CD8-positive, alpha-beta memory T cell (primary cell): ENCODE data around the gene FAM47E. TPM values are rescaled to one million over a fixed set of nuclear protein-coding genes. Genes with fewer than 3 reads are reported as not detected.

Source experiments
- CTCF ChIA-PET: fragments of 350-600 bp; sonication (Branson Sonifier 250); formaldehyde crosslinking; loops from one replicate; lab custom pipeline; 2021; ENCODE audit warnings: antibody characterized with exemption; lab: Charles Lee
- POLR2A ChIA-PET: fragments of 350-600 bp; sonication (Branson Sonifier 250); formaldehyde crosslinking; loops from one replicate; lab custom pipeline; 2021; ENCODE audit warnings: antibody characterized with exemption; lab: Charles Lee
- DNase-seq, 5 donors: peaks; one replicate each; pipeline versions ENCODE4 v3.0.0 to v3.0.0-alpha.2; 2020 to 2022; ENCODE audit warnings: mixed read lengths in 1 of 5
- H3K27ac ChIP-seq: one replicate; pipeline ENCODE4 v1.7.0; 2013; ENCODE audit warnings: low read depth, mild to moderate bottlenecking, low read length, moderate library complexity
- H3K27me3 ChIP-seq: 2 replicates; pipeline ENCODE4 v1.7.0; 2013; ENCODE audit warnings: low read length, mild to moderate bottlenecking; ENCODE audit not compliant: insufficient read depth, poor library complexity, severe bottlenecking
- H3K36me3 ChIP-seq: 2 replicates; pipeline ENCODE4 v1.7.0; 2013; ENCODE audit warnings: mild to moderate bottlenecking, low read length, moderate library complexity; ENCODE audit not compliant: insufficient read depth
- H3K4me1 ChIP-seq: 2 replicates; pipeline ENCODE4 v1.7.0; 2013; ENCODE audit warnings: mild to moderate bottlenecking, low read length, moderate library complexity; ENCODE audit not compliant: insufficient read depth
- H3K4me3 ChIP-seq: 2 replicates; pipeline ENCODE4 v1.7.0; 2013; ENCODE audit warnings: mild to moderate bottlenecking, low read length
- H3K9me3 ChIP-seq: 2 replicates; pipeline ENCODE4 v1.7.0; 2013; ENCODE audit warnings: mild to moderate bottlenecking, low read length
- H3K27ac Mint-ChIP-seq, 8 donors: one replicate each; pipeline ENCODE4 v1.8.0; 2020 to 2021; ENCODE audit warnings: mixed read lengths in 8 of 8, mild to moderate bottlenecking in 6 of 8, inconsistent platforms in 3 of 8, moderate library complexity in 3 of 8
- H3K27me3 Mint-ChIP-seq, 2 donors: one replicate each; pipeline ENCODE4 v1.8.0; 2020 to 2021; ENCODE audit warnings: mixed read lengths in 2 of 2, mild to moderate bottlenecking in 1 of 2, moderate library complexity in 1 of 2
- H3K36me3 Mint-ChIP-seq, 3 donors: one replicate each; pipeline ENCODE4 v1.8.0; 2020 to 2021; ENCODE audit warnings: mixed read lengths in 3 of 3, inconsistent platforms in 1 of 3, mild to moderate bottlenecking in 1 of 3
- H3K4me1 Mint-ChIP-seq, 3 donors: one replicate each; pipeline ENCODE4 v1.8.0; 2020 to 2021; ENCODE audit warnings: mixed read lengths in 3 of 3, inconsistent platforms in 1 of 3, mild to moderate bottlenecking in 1 of 3
- H3K4me3 Mint-ChIP-seq, 7 donors: one replicate each; pipeline ENCODE4 v1.8.0; 2020 to 2021; ENCODE audit warnings: mixed read lengths in 7 of 7, mild to moderate bottlenecking in 6 of 7, moderate library complexity in 4 of 7, inconsistent platforms in 2 of 7
- H3K9me3 Mint-ChIP-seq, 5 donors: one replicate each; pipeline ENCODE4 v1.8.0; 2020 to 2022; ENCODE audit warnings: mixed read lengths in 5 of 5, mild to moderate bottlenecking in 3 of 5, moderate library complexity in 2 of 5, inconsistent platforms in 1 of 5
- polyA plus RNA-seq: library from polyadenylated mRNA; unstranded; fragments of 300-500 nt; fragmentation: Illumina TruSeq; gene quantifications from one replicate; pipeline ENCODE4 v1.2.3, GENCODE V29; 2021
- total RNA-seq, 2 experiments: library from RNA; stranded (reverse); gene quantifications; one replicate each; pipeline ENCODE4 v1.2.3, GENCODE V29; 2021

FAM47E gene
- total and polyA plus RNA-seq, 3 experiments from 2014 or later = not detected

GRCh38 chr4:76233083-76233482 lies 18.4 kb upstream of the FAM47E start:
- no peaks in the 10 kb centered on the region for H3K4me1 Mint-ChIP-seq
- CTCF ChIA-PET = no interaction called here

GRCh38 chr4:76233529-76233928 lies 18.0 kb upstream of the FAM47E start:
- Mint-ChIP-seq H3K4me3 (no peak overlapping the region), H3K4me1 (no peaks in the 10 kb centered on the region), H3K27me3 (peaks cover 5 to 33% of the 10 kb centered on the region in 2 donors), H3K9me3 (peaks cover 6 to 16% (median 12%) of the 10 kb centered on the region in 5 donors), H3K36me3 (peaks cover 0 to 14% (median 0%) of the 10 kb centered on the region in 3 donors), H3K27ac (no peak overlapping the region)
- Histone ChIP-seq H3K9me3 (no peaks in the 10 kb centered on the region), H3K4me3 (no peak overlapping the region), H3K27ac (peak overlapping the region; percentile 59), H3K36me3 (no peaks in the 10 kb centered on the region), H3K27me3 (no peaks in the 10 kb centered on the region), H3K4me1 (no peaks in the 10 kb centered on the region)
- POLR2A ChIA-PET = no interaction called here
- CTCF ChIA-PET = no interaction called here
- DNase-seq = no peak

More at GRCh38 chr4:76233083-76233482, 18.4 kb upstream of the FAM47E start:
- H3K36me3 ChIP-seq = no peaks in the 10 kb centered on the region
- Mint-ChIP-seq H3K9me3 (peaks cover 7 to 19% (median 14%) of the 10 kb centered on the region in 5 donors), H3K27me3 (peaks cover 5 to 33% of the 10 kb centered on the region in 2 donors), H3K4me3 (no peak overlapping the region), H3K27ac (no peak overlapping the region), H3K36me3 (peaks cover 0 to 15% (median 0%) of the 10 kb centered on the region in 3 donors)
- POLR2A ChIA-PET = no interaction called here
- DNase-seq = no peak
- H3K4me1 ChIP-seq = no peaks in the 10 kb centered on the region
- H3K9me3 ChIP-seq = no peaks in the 10 kb centered on the region
- no peak overlapping the region for H3K4me3 ChIP-seq
- H3K27ac ChIP-seq = peak overlapping the region; percentile 59
- H3K27me3 ChIP-seq = no peaks in the 10 kb centered on the region

- no peaks in the 10 kb centered on the region for H3K9me3 ChIP-seq
- no peak for DNase-seq
- no peak overlapping the region for H3K4me3 Mint-ChIP-seq
- no peaks in the 10 kb centered on the region for H3K36me3 ChIP-seq
- H3K27ac Mint-ChIP-seq = no peak overlapping the region
- H3K4me3 ChIP-seq = no peak overlapping the region
- peaks cover 0 to 11% (median 6%) of the 10 kb centered on the region in 5 donors for H3K9me3 Mint-ChIP-seq
- POLR2A ChIA-PET = no interaction called here
- peaks cover 0 to 8% (median 0%) of the 10 kb centered on the region in 3 donors for H3K36me3 Mint-ChIP-seq
- CTCF ChIA-PET = no interaction called here
- no peaks in the 10 kb centered on the region for H3K27me3 ChIP-seq
- H3K27ac ChIP-seq = peak overlapping the region; percentile 59
- peaks cover 5 to 27% of the 10 kb centered on the region in 2 donors for H3K27me3 Mint-ChIP-seq
- H3K4me1 ChIP-seq = no peaks in the 10 kb centered on the region
- H3K4me1 Mint-ChIP-seq = no peaks in the 10 kb centered on the region
Observed at GRCh38 chr4:76233967-76234678, 17.4 kb upstream of the FAM47E start.

- H3K27me3 ChIP-seq = no peaks in the 10 kb centered on the region
- Mint-ChIP-seq H3K9me3 (peaks cover under 1 to 7% (median 2%) of the 10 kb centered on the region in 5 donors), H3K27me3 (peaks cover 5 to 26% of the 10 kb centered on the region in 2 donors), H3K36me3 (peaks cover 0 to 6% (median 0%) of the 10 kb centered on the region in 3 donors), H3K4me1 (no peaks in the 10 kb centered on the region), H3K27ac (no peak overlapping the region), H3K4me3 (no peak overlapping the region)
- DNase-seq = no peak
- H3K4me1 ChIP-seq = no peaks in the 10 kb centered on the region
- no peaks in the 10 kb centered on the region for H3K9me3 ChIP-seq
- H3K4me3 ChIP-seq = no peak overlapping the region
- H3K36me3 ChIP-seq = no peaks in the 10 kb centered on the region
- ChIA-PET CTCF (no interaction called here), POLR2A (no interaction called here)
- peak overlapping the region; percentile 59 for H3K27ac ChIP-seq
Observed at GRCh38 chr4:76234679-76235044, 16.9 kb upstream of the FAM47E start.

- ChIA-PET CTCF (no interaction called here), POLR2A (no interaction called here)
- H3K4me3 ChIP-seq = no peak overlapping the region
- H3K27me3 Mint-ChIP-seq = peaks cover 4 to 26% of the 10 kb centered on the region in 2 donors
- H3K36me3 Mint-ChIP-seq = peaks cover 0 to 12% (median 0%) of the 10 kb centered on the region in 3 donors
- no peak for DNase-seq
- H3K9me3 ChIP-seq = no peaks in the 10 kb centered on the region
- no peak overlapping the region for H3K27ac Mint-ChIP-seq
- H3K27me3 ChIP-seq = no peaks in the 10 kb centered on the region
- peaks cover 5 to 10% (median 9%) of the 10 kb centered on the region in 5 donors for H3K9me3 Mint-ChIP-seq
- no peaks in the 10 kb centered on the region for H3K36me3 ChIP-seq
- no peaks in the 10 kb centered on the region for H3K4me1 Mint-ChIP-seq
- H3K4me1 ChIP-seq = no peaks in the 10 kb centered on the region
- no peak overlapping the region for H3K27ac ChIP-seq
- no peak overlapping the region for H3K4me3 Mint-ChIP-seq
Observed at GRCh38 chr4:76235407-76235806, 16.1 kb upstream of the FAM47E start.

GRCh38 chr4:76235915-76236314 lies 15.6 kb upstream of the FAM47E start:
- ChIA-PET POLR2A (no interaction called here), CTCF (no interaction called here)
- Histone ChIP-seq H3K36me3 (no peaks in the 10 kb centered on the region), H3K27me3 (no peaks in the 10 kb centered on the region), H3K27ac (no peak overlapping the region), H3K9me3 (no peaks in the 10 kb centered on the region), H3K4me3 (no peak overlapping the region), H3K4me1 (no peaks in the 10 kb centered on the region)
- H3K4me1 Mint-ChIP-seq = no peaks in the 10 kb centered on the region
- H3K27ac Mint-ChIP-seq = no peak overlapping the region
- H3K36me3 Mint-ChIP-seq = peaks cover 0 to 17% (median 2%) of the 10 kb centered on the region in 3 donors
- no peak for DNase-seq
- H3K27me3 Mint-ChIP-seq = peaks cover 4 to 31% of the 10 kb centered on the region in 2 donors
- H3K9me3 Mint-ChIP-seq = peaks cover 10 to 15% (median 14%) of the 10 kb centered on the region in 5 donors
- H3K4me3 Mint-ChIP-seq = no peak overlapping the region

GRCh38 chr4:76238236-76238635 lies 13.3 kb upstream of the FAM47E start:
- Histone ChIP-seq H3K4me3 (no peak overlapping the region), H3K9me3 (no peaks in the 10 kb centered on the region), H3K36me3 (no peaks in the 10 kb centered on the region), H3K4me1 (no peaks in the 10 kb centered on the region), H3K27me3 (no peaks in the 10 kb centered on the region), H3K27ac (no peak overlapping the region)
- Mint-ChIP-seq H3K9me3 (peaks cover 11 to 19% (median 14%) of the 10 kb centered on the region in 5 donors), H3K36me3 (peaks cover 0 to 24% (median 2%) of the 10 kb centered on the region in 3 donors), H3K27me3 (peaks cover 11 to 37% of the 10 kb centered on the region in 2 donors), H3K4me1 (no peaks in the 10 kb centered on the region), H3K27ac (peak overlapping the region in 1 of 8 donors; percentile 7), H3K4me3 (no peak overlapping the region)
- no peak for DNase-seq
- ChIA-PET POLR2A (no interaction called here), CTCF (interaction anchor here (1.0 kb wide), 1 partner anchor 12 kb away, joined by 3 read pairs; no protein-coding TSS in a partner anchor)

GRCh38 chr4:76238701-76239100 lies 12.8 kb upstream of the FAM47E start:
- Histone ChIP-seq H3K27ac (no peak overlapping the region), H3K36me3 (no peaks in the 10 kb centered on the region), H3K4me3 (no peak overlapping the region), H3K27me3 (no peaks in the 10 kb centered on the region), H3K9me3 (no peaks in the 10 kb centered on the region), H3K4me1 (no peaks in the 10 kb centered on the region)
- H3K27ac Mint-ChIP-seq = no peak overlapping the region
- H3K27me3 Mint-ChIP-seq = peaks cover 12 to 38% of the 10 kb centered on the region in 2 donors
- peaks cover 0 to 25% (median 2%) of the 10 kb centered on the region in 3 donors for H3K36me3 Mint-ChIP-seq
- ChIA-PET CTCF (no interaction called here), POLR2A (no interaction called here)
- no peaks in the 10 kb centered on the region for H3K4me1 Mint-ChIP-seq
- H3K9me3 Mint-ChIP-seq = peaks cover 11 to 19% (median 17%) of the 10 kb centered on the region in 5 donors
- H3K4me3 Mint-ChIP-seq = no peak overlapping the region
- no peak for DNase-seq
